Tibial nerve (tissue), 4 donors: ENCODE results near the gene TPH1.

Experiments used
- CTCF ChIP-seq, 5 experiments: fragments of 200-600 bp in 3 of 5; fragments of 450-650 bp in 2 of 5; sonication (generic) in 3 of 5; IDR thresholded peaks; one replicate each; pipeline ENCODE4 v1.5.1; 2016 to 2019; ENCODE audit warnings: antibody characterized with exemption in 5 of 5, mild to moderate bottlenecking in 3 of 5, moderate library complexity in 2 of 5
- EP300 ChIP-seq, 2 donors: sonication (generic); formaldehyde crosslinking; IDR thresholded peaks; one replicate each; pipeline ENCODE4 v1.6.1; 2017; ENCODE audit warnings: antibody characterized with exemption in 2 of 2, mild to moderate bottlenecking in 1 of 2
- POLR2A ChIP-seq, 2 donors: fragments of 450-650 bp; IDR thresholded peaks; one replicate each; pipeline ENCODE4 v1.6.1; 2017; ENCODE audit warnings: antibody characterized with exemption in 2 of 2, mild to moderate bottlenecking in 2 of 2, moderate library complexity in 2 of 2

DNA sequence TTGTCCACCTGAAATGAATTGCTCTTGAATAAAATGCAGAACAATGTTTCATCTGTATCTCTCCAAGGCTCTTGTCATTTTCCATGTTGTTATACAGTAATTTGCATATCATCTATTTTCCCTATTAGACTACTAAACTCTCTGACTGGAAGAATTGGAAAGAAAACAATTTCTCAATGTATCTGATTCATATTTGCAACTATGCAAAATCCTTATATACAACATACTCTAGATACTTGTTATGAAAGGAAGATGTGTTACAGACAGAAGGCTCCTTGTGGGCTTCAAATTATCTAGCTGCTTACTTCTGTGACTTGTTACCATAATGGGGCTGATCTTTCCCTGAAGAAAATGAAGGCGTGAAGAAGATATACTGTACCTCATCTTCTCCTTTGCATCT lies 23.6 kb downstream of the TPH1 start:
- TF ChIP-seq POLR2A (IDR thresholded peaks at IDR 0.05) (no peak), CTCF (IDR thresholded peaks at IDR 0.05) (no peak), EP300 (IDR thresholded peaks at IDR 0.05) (no peak)
